Measurements from ENCODE around the gene SYNPO. TPM values are rescaled to one million over a fixed set of nuclear protein-coding genes. Genes with fewer than 3 reads are reported as not detected.

SYNPO gene
- total and polyA plus RNA-seq, 8 donors = 22.0 to 114 (median 27.7) TPM

GRCh38 chr5:150625831-150626746 lies 14.4 kb upstream of the SYNPO start:
- intact Hi-C loops (cut with DNase I) = no loop called here
- DNase-seq (no peak), ATAC-seq (no peak)
- peak overlapping the region; percentile 81 to 85 for H3K27ac ChIP-seq
- TF ChIP-seq CTCF (IDR thresholded peaks at IDR 0.05) = no peak
- no peaks in the 10 kb centered on the region for H3K9me3 ChIP-seq
- no peaks in the 10 kb centered on the region for H3K36me3 ChIP-seq
- H3K4me1 ChIP-seq = peaks cover 26 to 65% of the 10 kb centered on the region in 2 donors
- peak overlapping the region; percentile 60 to 63 for H3K4me3 ChIP-seq
- H3K27me3 ChIP-seq = peaks cover 0 to 24% of the 10 kb centered on the region in 2 donors

DNA sequence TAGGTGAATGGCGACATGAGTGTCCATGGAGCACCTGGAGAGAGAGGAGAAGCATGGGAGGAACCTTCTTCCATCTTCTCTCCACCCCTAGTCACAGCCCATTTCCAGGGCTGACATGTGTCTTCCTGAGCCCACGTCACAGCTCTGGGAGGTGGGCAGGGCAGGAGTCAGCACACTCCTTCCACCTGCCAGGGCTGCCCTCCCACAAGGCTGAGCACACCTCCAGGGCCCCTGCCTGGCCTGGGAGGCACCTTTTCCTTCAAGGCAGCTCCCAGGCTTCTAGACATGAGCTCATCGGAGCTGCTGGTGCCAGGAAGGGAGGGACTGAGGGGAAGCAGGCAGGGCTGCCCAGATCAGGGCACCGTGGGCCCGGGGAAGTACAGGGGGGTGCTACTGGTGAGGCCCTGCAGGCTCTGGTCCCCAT lies 13.6 kb upstream of the SYNPO start:
- peak overlapping the region in 1 of 2 donors; percentile 63 for H3K4me3 ChIP-seq
- TF ChIP-seq CTCF (IDR thresholded peaks at IDR 0.05) = no peak
- peak in 1 of 4 donors; percentile 50 for DNase-seq
- peak; percentile 56 for ATAC-seq
- peaks cover 0 to 24% of the 10 kb centered on the region in 2 donors for H3K27me3 ChIP-seq
- H3K27ac ChIP-seq = peak overlapping the region in 1 of 2 donors; percentile 85
- H3K4me1 ChIP-seq = peaks cover 26 to 66% of the 10 kb centered on the region in 2 donors
- intact Hi-C loops (cut with DNase I) = no loop called here
- H3K9me3 ChIP-seq = no peaks in the 10 kb centered on the region
- no peaks in the 10 kb centered on the region for H3K36me3 ChIP-seq

DNA sequence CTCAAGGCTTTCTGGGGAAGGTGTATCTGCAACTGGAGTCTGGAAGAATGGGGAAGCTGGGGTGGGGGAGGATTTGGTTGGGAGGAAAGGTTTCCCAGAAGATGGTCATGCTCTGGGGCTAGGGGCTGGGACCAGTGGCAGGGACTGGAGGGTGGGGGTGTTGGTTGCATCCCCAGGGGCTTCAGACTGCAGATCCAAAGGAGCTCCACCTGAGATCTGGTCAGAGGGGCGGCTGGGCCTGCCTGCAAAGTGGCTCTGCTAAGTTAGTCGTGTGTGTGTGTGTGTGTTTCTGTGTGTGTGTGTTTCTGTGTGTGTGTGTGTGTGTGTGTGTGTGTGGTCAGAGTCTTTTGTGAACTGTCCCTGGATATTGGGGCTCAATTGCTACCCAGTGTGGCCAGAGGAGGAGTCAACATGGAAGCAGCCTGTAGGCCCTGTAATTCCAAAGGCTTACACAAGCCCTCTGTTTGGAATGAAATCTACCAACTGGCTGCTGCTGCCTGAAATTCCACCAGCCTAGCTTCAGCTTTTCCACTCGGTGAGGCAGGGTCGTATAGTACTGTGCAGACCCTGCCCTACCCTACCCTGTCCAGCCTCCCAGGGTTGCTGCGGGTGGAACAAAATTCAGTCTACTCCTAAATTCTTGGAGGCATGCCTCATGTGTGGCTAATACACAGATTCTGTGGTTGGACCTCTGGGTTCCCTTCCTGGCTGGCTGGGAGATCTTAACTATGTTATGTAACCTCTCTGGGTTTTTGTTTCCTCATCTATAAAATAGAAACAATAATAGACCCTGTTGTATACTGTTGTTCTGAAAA lies 12.5 kb upstream of the SYNPO start:
- intact Hi-C loops (cut with DNase I) = no loop called here
- Histone ChIP-seq H3K4me1 (peaks cover 26 to 70% of the 10 kb centered on the region in 2 donors), H3K27me3 (peaks cover 0 to 24% of the 10 kb centered on the region in 2 donors), H3K9me3 (no peaks in the 10 kb centered on the region), H3K27ac (no peak overlapping the region), H3K4me3 (no peak overlapping the region), H3K36me3 (no peaks in the 10 kb centered on the region)
- DNase-seq (no peak), ATAC-seq (no peak)
- no peak for TF ChIP-seq CTCF (IDR thresholded peaks at IDR 0.05)

DNA sequence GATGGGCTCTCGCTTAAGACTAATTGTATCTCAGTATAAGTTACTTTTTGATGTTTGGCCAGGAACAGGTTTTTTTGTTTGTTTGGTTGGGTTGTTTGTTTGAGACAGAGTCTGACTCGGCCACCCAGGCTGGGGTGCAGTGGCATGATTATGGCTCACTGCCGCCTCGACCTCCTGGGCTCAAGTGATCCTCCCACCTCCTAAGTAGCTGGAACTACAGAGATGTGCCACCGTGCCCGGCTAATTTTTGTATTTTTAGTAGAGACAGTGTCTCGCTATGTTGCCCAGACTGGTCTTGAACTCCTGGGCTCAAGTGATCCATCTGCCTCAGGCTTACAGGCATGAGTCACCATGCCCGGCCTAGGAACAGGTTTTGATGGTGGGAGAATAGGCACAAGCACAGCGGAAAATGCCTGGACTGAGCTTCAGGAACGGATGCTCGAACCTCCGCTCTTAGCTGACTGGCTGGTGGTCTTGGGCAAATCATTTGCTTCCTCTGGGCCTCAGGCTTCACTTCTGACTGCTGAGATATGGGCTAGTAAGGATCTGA lies 11.4 kb upstream of the SYNPO start:
- H3K27me3 ChIP-seq = peaks cover 0 to 21% of the 10 kb centered on the region in 2 donors
- no peak overlapping the region for H3K27ac ChIP-seq
- no peak for DNase-seq
- peaks cover 15 to 59% of the 10 kb centered on the region in 2 donors for H3K4me1 ChIP-seq
- no peaks in the 10 kb centered on the region for H3K36me3 ChIP-seq
- TF ChIP-seq CTCF (IDR thresholded peaks at IDR 0.05) = no peak
- H3K4me3 ChIP-seq = no peak overlapping the region
- ATAC-seq = no peak
- no peaks in the 10 kb centered on the region for H3K9me3 ChIP-seq
- intact Hi-C loops (cut with DNase I) = no loop called here

Measured in left lung (tissue), 10 donors.